Naive thymus-derived CD4-positive, alpha-beta T cell (primary cell): ENCODE measurements around the gene CDH5. TPM values are rescaled to one million over a fixed set of nuclear protein-coding genes. Genes with fewer than 3 reads are reported as not detected.

ENCODE experiments used
- ATAC-seq: fragments of 150-1000 bp; cut with Tn5 transposase; 2 replicates; pipeline ENCODE4 v1.10.0; 2021; ENCODE audit warnings: mild to moderate bottlenecking, moderate library complexity
- CTCF ChIA-PET: fragments of 350-600 bp; sonication (Branson Sonifier 250); formaldehyde crosslinking; loops from one replicate; lab custom pipeline; 2021; ENCODE audit warnings: antibody characterized with exemption; lab: Charles Lee
- POLR2A ChIA-PET: fragments of 350-600 bp; sonication (Branson Sonifier 250); formaldehyde crosslinking; loops from one replicate; lab custom pipeline; 2021; ENCODE audit warnings: antibody characterized with exemption, inconsistent platforms; lab: Charles Lee
- DNase-seq, 9 donors: peaks; one replicate each; pipeline versions ENCODE4 v3.0.0 to v3.0.0-alpha.2; 2020 to 2022; ENCODE audit warnings: mixed read lengths in 1 of 9
- H3K27ac ChIP-seq: one replicate; pipeline ENCODE4 v1.7.0; 2013; ENCODE audit warnings: mild to moderate bottlenecking, low read depth, low read length, moderate library complexity
- H3K27me3 ChIP-seq, 2 donors: one replicate each; pipeline ENCODE4 v1.7.0; 2013; ENCODE audit warnings: low read length in 2 of 2, mild to moderate bottlenecking in 2 of 2, moderate library complexity in 2 of 2; ENCODE audit not compliant: control insufficient read depth in 2 of 2, insufficient read depth in 2 of 2
- H3K36me3 ChIP-seq, 3 experiments: 1 replicate in 2 of 3; 2 replicates in 1 of 3; pipeline ENCODE4 v1.7.0; 2013; ENCODE audit warnings: low read length in 3 of 3, mild to moderate bottlenecking in 3 of 3, moderate library complexity in 1 of 3; ENCODE audit not compliant: insufficient read depth in 3 of 3, control insufficient read depth in 2 of 3
- H3K4me1 ChIP-seq, 2 donors: one replicate each; pipeline ENCODE4 v1.7.0; 2013; ENCODE audit warnings: low read length in 2 of 2, mild to moderate bottlenecking in 2 of 2, moderate library complexity in 1 of 2; ENCODE audit not compliant: control insufficient read depth in 2 of 2, insufficient read depth in 2 of 2
- H3K4me3 ChIP-seq: 2 replicates; pipeline ENCODE4 v1.7.0; 2013; ENCODE audit warnings: mild to moderate bottlenecking, low read length
- H3K9me3 ChIP-seq, 3 experiments: 1 replicate in 2 of 3; 2 replicates in 1 of 3; pipeline ENCODE4 v1.7.0; 2013; ENCODE audit warnings: low read length in 3 of 3; ENCODE audit not compliant: control insufficient read depth in 2 of 3
- H3K27ac Mint-ChIP-seq, 9 donors: one replicate each; pipeline ENCODE4 v1.8.0; 2020 to 2022; ENCODE audit warnings: mixed read lengths in 9 of 9, mild to moderate bottlenecking in 8 of 9, moderate library complexity in 5 of 9, inconsistent platforms in 2 of 9
- H3K27me3 Mint-ChIP-seq, 5 donors: one replicate each; pipeline ENCODE4 v1.8.0; 2021 to 2022; ENCODE audit warnings: mixed read lengths in 5 of 5, mild to moderate bottlenecking in 1 of 5
- H3K36me3 Mint-ChIP-seq, 5 donors: one replicate each; pipeline ENCODE4 v1.8.0; 2020 to 2022; ENCODE audit warnings: mixed read lengths in 5 of 5, mild to moderate bottlenecking in 3 of 5, inconsistent platforms in 1 of 5
- H3K4me1 Mint-ChIP-seq, 7 donors: one replicate each; pipeline ENCODE4 v1.8.0; 2020 to 2022; ENCODE audit warnings: mixed read lengths in 7 of 7, mild to moderate bottlenecking in 3 of 7, inconsistent platforms in 1 of 7
- H3K4me3 Mint-ChIP-seq, 10 donors: one replicate each; pipeline ENCODE4 v1.8.0; 2020 to 2022; ENCODE audit warnings: mild to moderate bottlenecking in 10 of 10, mixed read lengths in 10 of 10, moderate library complexity in 6 of 10, inconsistent platforms in 2 of 10
- H3K9me3 Mint-ChIP-seq, 11 donors: one replicate each; pipeline ENCODE4 v1.8.0; 2020 to 2022; ENCODE audit warnings: mixed read lengths in 11 of 11, mild to moderate bottlenecking in 4 of 11, inconsistent platforms in 1 of 11, moderate library complexity in 1 of 11
- intact Hi-C, 2 donors: fragments of 100-400 bp; cut with micrococcal nuclease; formaldehyde crosslinking; loops; one replicate each; pipeline ENCODE4 v1.15.1; 2023
- polyA plus RNA-seq, 2 donors: library from polyadenylated mRNA; unstranded; fragments of 300-500 nt; fragmentation: Illumina TruSeq; gene quantifications; one replicate each; pipeline ENCODE4 v1.2.3, GENCODE V29; 2021
- total RNA-seq, 6 experiments: library from RNA in 5 of 6; stranded (reverse) in 5 of 6; gene quantifications; 1 replicate in 5 of 6; 2 replicates in 1 of 6; pipeline ENCODE4 v1.2.3 and lab custom pipeline; 2021 to 2026

CDH5 gene
- total and polyA plus RNA-seq, 7 experiments from 2014 or later = not detected

DNA sequence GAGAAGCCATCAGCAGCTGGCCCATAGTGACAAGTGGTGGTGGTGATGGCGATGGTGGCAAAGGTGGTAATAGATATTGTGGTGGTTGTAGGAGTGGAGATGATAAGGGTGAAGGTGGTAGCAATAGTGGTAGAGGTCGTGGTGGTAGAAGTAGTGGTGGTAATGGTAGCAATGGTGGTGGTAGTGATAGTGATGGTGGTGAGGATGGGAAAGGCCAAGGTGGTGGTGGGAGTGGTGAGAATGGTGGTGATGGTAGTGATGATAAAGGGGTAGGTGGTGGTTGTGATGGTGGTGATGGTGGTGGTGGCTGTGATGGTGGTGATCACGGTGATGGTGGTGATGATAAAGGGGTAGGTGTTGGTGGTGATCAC lies 13.1 kb downstream of the CDH5 start:
- no peaks in the 10 kb centered on the region for H3K4me1 ChIP-seq
- H3K4me1 Mint-ChIP-seq = peaks cover 0 to 4% (median 0%) of the 10 kb centered on the region in 7 donors
- intact Hi-C loops = no loop called here
- H3K4me3 ChIP-seq = no peak overlapping the region
- H3K27me3 Mint-ChIP-seq = no peaks in the 10 kb centered on the region
- no peak for DNase-seq
- POLR2A ChIA-PET = no interaction called here
- H3K27me3 ChIP-seq = no peaks in the 10 kb centered on the region
- peaks cover 0 to 10% (median 3%) of the 10 kb centered on the region in 11 donors for H3K9me3 Mint-ChIP-seq
- no peaks in the 10 kb centered on the region for H3K36me3 ChIP-seq
- CTCF ChIA-PET = no interaction called here
- no peak overlapping the region for H3K27ac ChIP-seq
- H3K27ac Mint-ChIP-seq = peak overlapping the region in 1 of 9 donors; percentile 33
- no peaks in the 10 kb centered on the region for H3K36me3 Mint-ChIP-seq
- no peak overlapping the region for H3K4me3 Mint-ChIP-seq
- H3K9me3 ChIP-seq = no peaks in the 10 kb centered on the region
- no peak for ATAC-seq

DNA sequence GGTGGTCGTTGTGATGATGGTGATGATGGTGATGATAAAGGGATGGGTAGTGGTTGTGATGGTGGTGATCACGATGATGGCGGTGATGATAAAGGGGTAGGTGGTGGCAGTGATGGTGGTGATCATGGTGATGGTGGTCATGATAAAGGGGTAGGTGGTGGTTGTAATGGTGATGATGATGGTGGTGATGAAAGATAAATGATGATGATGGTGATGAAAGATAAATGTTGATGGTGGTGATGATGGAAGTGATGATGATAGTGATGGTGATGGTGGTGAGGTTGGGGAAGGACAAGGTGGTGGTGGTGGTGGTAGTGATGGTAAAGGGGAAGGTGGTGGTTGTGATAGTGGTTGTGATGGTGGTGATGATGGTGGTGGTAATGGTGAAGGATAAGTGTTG lies 13.9 kb downstream of the CDH5 start:
- Mint-ChIP-seq H3K27me3 (peaks cover 0 to 2% (median 0%) of the 10 kb centered on the region in 5 donors), H3K27ac (no peak overlapping the region), H3K4me1 (peaks cover 0 to 4% (median 0%) of the 10 kb centered on the region in 7 donors), H3K36me3 (no peaks in the 10 kb centered on the region), H3K4me3 (no peak overlapping the region), H3K9me3 (peaks cover 0 to 10% (median 3%) of the 10 kb centered on the region in 11 donors)
- Histone ChIP-seq H3K27me3 (no peaks in the 10 kb centered on the region), H3K4me1 (no peaks in the 10 kb centered on the region), H3K9me3 (no peaks in the 10 kb centered on the region), H3K4me3 (no peak overlapping the region), H3K27ac (no peak overlapping the region), H3K36me3 (no peaks in the 10 kb centered on the region)
- CTCF ChIA-PET = no interaction called here
- no peak for ATAC-seq
- no peak for DNase-seq
- POLR2A ChIA-PET = no interaction called here
- intact Hi-C loops = no loop called here

DNA sequence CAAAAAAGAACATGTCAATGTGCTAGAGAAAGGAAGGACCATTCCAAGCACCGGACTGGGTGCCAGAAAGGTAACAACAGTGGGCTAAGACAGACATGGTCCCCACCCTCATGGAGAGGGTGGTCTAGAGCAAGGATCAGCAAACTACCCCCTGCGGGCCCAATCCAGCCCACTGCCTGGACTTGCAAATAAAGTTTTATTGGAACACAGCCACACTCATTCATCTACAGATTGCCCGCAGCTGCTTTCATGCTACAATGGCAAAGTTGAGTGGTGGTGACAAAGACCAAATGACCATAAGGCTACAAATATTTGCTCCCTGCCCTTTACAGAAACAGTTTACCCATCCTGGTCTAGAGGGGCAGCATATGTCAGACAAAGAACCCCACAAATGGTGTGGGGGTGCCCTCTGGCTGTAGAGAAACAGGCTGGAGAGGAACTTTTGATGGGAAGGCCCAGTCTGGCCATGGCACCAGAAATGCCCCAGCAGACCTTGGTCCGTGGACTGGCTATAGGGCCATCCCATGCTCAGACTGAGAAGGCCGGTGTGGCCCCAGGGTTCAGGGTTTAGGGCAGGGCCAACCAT lies 15.2 kb downstream of the CDH5 start:
- intact Hi-C loops = no loop called here
- peaks cover 0 to 7% (median 0%) of the 10 kb centered on the region in 5 donors for H3K27me3 Mint-ChIP-seq

DNA sequence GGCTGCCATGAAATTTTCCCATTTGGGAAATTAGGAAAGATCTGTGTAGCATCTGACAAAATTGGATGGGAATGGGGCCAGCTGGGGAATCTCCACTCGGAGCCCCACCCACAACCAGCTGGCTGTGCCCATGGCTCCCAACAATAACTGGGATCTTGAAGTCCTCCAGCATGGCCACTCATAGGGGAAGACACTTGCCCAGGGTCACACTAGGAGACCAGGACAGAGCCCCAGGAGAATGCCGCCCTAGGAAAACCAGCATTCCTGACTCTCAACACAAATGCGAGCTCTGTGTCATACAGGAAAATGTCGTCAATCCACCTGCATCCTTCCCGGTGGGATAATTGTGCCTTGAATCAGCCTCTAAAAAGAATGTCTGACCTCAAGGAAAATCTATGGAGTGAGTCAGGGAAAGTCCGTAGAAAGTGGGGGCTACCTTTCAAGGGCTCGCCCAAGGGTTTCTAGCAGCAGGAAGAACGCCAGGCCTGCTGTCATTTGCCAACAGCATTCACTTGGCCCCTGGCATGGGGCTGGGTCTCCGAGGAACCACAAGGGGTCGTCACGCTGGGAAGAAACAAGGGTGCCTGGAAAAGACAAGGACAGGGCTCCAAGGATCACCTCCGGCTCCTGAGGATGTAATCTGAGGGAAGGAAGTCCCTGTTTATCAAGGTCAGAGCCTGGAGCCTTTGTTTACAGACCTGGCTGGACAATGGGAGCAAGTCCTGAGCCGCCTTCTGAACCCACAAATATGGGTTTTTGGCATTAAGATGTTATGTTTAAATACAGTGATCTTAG lies 15.9 kb downstream of the CDH5 start:
- Histone ChIP-seq H3K4me1 (no peaks in the 10 kb centered on the region), H3K36me3 (no peaks in the 10 kb centered on the region), H3K27me3 (no peaks in the 10 kb centered on the region), H3K27ac (no peak overlapping the region), H3K4me3 (no peak overlapping the region), H3K9me3 (no peaks in the 10 kb centered on the region)
- Mint-ChIP-seq H3K27ac (no peak overlapping the region), H3K4me3 (no peak overlapping the region), H3K27me3 (peaks cover 0 to 11% (median 0%) of the 10 kb centered on the region in 5 donors), H3K36me3 (no peaks in the 10 kb centered on the region), H3K9me3 (peaks cover 0 to 10% (median 3%) of the 10 kb centered on the region in 11 donors), H3K4me1 (peaks cover 0 to 4% (median 0%) of the 10 kb centered on the region in 7 donors)
- CTCF ChIA-PET = no interaction called here
- no peak for ATAC-seq
- intact Hi-C loops = no loop called here
- POLR2A ChIA-PET = no interaction called here
- no peak for DNase-seq

More for the DNA sequence above, 15.2 kb downstream of the CDH5 start:
- Histone ChIP-seq H3K27me3 (no peaks in the 10 kb centered on the region), H3K36me3 (no peaks in the 10 kb centered on the region), H3K9me3 (no peaks in the 10 kb centered on the region), H3K27ac (no peak overlapping the region), H3K4me1 (no peaks in the 10 kb centered on the region), H3K4me3 (no peak overlapping the region)
- H3K36me3 Mint-ChIP-seq = no peaks in the 10 kb centered on the region
- DNase-seq (no peak), ATAC-seq (no peak)
- H3K4me3 Mint-ChIP-seq = no peak overlapping the region
- H3K27ac Mint-ChIP-seq = no peak overlapping the region
- peaks cover 0 to 4% (median 0%) of the 10 kb centered on the region in 7 donors for H3K4me1 Mint-ChIP-seq
- POLR2A ChIA-PET = no interaction called here
- peaks cover 0 to 10% (median 3%) of the 10 kb centered on the region in 11 donors for H3K9me3 Mint-ChIP-seq
- CTCF ChIA-PET = no interaction called here

DNA sequence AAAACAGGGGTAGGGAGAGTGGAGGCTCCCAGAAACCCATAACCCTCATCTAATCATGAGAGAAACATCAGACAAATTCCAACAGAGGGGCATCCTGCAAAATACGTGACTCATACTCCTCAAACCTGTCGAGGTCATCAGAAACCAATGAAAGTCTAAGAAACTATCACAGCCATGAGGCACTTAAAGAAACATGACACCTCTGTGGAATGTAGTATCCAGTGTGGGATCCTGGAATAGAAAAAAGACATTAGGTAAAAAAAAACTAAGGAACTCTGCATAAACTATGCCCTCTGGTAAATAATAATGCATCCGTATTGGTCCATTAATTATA lies 16.4 kb downstream of the CDH5 start:
- H3K9me3 Mint-ChIP-seq = peaks cover 0 to 10% (median 3%) of the 10 kb centered on the region in 11 donors
- no peaks in the 10 kb centered on the region for H3K9me3 ChIP-seq
- no peak for DNase-seq
- H3K36me3 ChIP-seq = no peaks in the 10 kb centered on the region
- peaks cover 0 to 4% (median 0%) of the 10 kb centered on the region in 7 donors for H3K4me1 Mint-ChIP-seq
- no peaks in the 10 kb centered on the region for H3K4me1 ChIP-seq
- POLR2A ChIA-PET = no interaction called here
- H3K4me3 ChIP-seq = no peak overlapping the region
- no peaks in the 10 kb centered on the region for H3K27me3 ChIP-seq
- H3K36me3 Mint-ChIP-seq = no peaks in the 10 kb centered on the region
- peaks cover 0 to 11% (median 0%) of the 10 kb centered on the region in 5 donors for H3K27me3 Mint-ChIP-seq
- intact Hi-C loops = no loop called here
- no peak overlapping the region for H3K4me3 Mint-ChIP-seq
- H3K27ac Mint-ChIP-seq = no peak overlapping the region
- no peak overlapping the region for H3K27ac ChIP-seq
- no peak for ATAC-seq
- CTCF ChIA-PET = no interaction called here

DNA sequence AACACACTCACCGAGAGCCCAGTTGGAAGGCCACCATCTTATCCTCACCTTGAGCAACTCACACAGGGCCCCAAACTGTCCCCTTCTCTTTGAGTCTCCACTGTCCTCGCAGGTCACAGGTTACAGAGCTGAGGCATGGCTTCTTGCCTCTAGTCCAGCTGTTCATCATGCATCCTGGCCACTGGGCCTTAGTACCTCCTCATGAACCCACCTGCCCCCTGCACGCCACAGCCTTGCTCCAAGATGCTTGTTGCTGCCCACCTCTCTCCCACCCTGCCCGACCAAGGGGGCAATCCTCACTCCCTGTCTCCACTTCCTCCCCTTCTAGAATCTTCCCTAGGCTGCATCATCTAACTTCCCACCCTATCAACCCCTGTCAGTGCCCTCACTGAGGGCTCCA lies 17.1 kb downstream of the CDH5 start:
- Histone ChIP-seq H3K4me3 (no peak overlapping the region), H3K4me1 (no peaks in the 10 kb centered on the region), H3K36me3 (no peaks in the 10 kb centered on the region), H3K27me3 (no peaks in the 10 kb centered on the region), H3K9me3 (no peaks in the 10 kb centered on the region), H3K27ac (no peak overlapping the region)
- ChIA-PET POLR2A (no interaction called here), CTCF (no interaction called here)
- Mint-ChIP-seq H3K9me3 (peaks cover 0 to 10% (median 3%) of the 10 kb centered on the region in 11 donors), H3K36me3 (no peaks in the 10 kb centered on the region), H3K27ac (peak overlapping the region in 1 of 9 donors; percentile 18), H3K4me3 (no peak overlapping the region), H3K27me3 (peaks cover 0 to 11% (median 0%) of the 10 kb centered on the region in 5 donors), H3K4me1 (peaks cover 0 to 4% (median 0%) of the 10 kb centered on the region in 7 donors)
- DNase-seq (no peak), ATAC-seq (no peak)
- intact Hi-C loops = no loop called here
